ENCODE measurements around the gene SFXN2.

SFXN2 gene

GRCh38 chr10:102673819-102674511 is 40.5 kb upstream of the SFXN2 start:
- no peak overlapping the region for H3K27ac ChIP-seq (ENCODE audit: low read length)
- peaks cover 10% of the 10 kb centered on the region for H3K4me1 ChIP-seq (ENCODE audit: control insufficient read depth, insufficient read depth, low read length)
- no peak overlapping the region for H3K4me3 ChIP-seq (ENCODE audit: low read length)
- H3K9me3 ChIP-seq (ENCODE audit: control insufficient read depth, insufficient read depth, low read length), result no peaks in the 10 kb centered on the region
- WGBS (ENCODE audit: insufficient coverage, insufficient read length), result no CpG with 5 or more reads among the region's 19 CpGs
- no peaks in the 10 kb centered on the region for H3K36me3 ChIP-seq (ENCODE audit: control insufficient read depth, insufficient read depth, low read length)
- DNase-seq (ENCODE audit: low read depth, low spot score), result no peak
- H3K27me3 ChIP-seq (ENCODE audit: control insufficient read depth, insufficient read depth, low read length), result no peaks in the 10 kb centered on the region

- Histone ChIP-seq H3K27ac (ENCODE audit: low read length) (no peak overlapping the region), H3K27me3 (ENCODE audit: control insufficient read depth, insufficient read depth, low read length) (no peaks in the 10 kb centered on the region), H3K4me1 (ENCODE audit: control insufficient read depth, insufficient read depth, low read length) (peaks cover 10% of the 10 kb centered on the region), H3K9me3 (ENCODE audit: control insufficient read depth, insufficient read depth, low read length) (no peaks in the 10 kb centered on the region), H3K36me3 (ENCODE audit: control insufficient read depth, insufficient read depth, low read length) (no peaks in the 10 kb centered on the region), H3K4me3 (ENCODE audit: low read length) (no peak overlapping the region)
- WGBS (ENCODE audit: insufficient coverage, insufficient read length), result no CpG with 5 or more reads among the region's 2 CpGs
- DNase-seq (ENCODE audit: low read depth, low spot score), result no peak
Measured at GRCh38 chr10:102674566-102674965, 39.9 kb upstream of the SFXN2 start.

- Histone ChIP-seq H3K4me3 (ENCODE audit: low read length) (no peak overlapping the region), H3K9me3 (ENCODE audit: control insufficient read depth, insufficient read depth, low read length) (no peaks in the 10 kb centered on the region), H3K36me3 (ENCODE audit: control insufficient read depth, insufficient read depth, low read length) (no peaks in the 10 kb centered on the region), H3K27ac (ENCODE audit: low read length) (no peak overlapping the region), H3K27me3 (ENCODE audit: control insufficient read depth, insufficient read depth, low read length) (no peaks in the 10 kb centered on the region), H3K4me1 (ENCODE audit: control insufficient read depth, insufficient read depth, low read length) (peaks cover 10% of the 10 kb centered on the region)
- DNase-seq (ENCODE audit: low read depth, low spot score), result no peak
- no CpG with 5 or more reads among the region's 8 CpGs for WGBS (ENCODE audit: insufficient coverage, insufficient read length)
Measured at GRCh38 chr10:102675011-102675665, 39.3 kb upstream of the SFXN2 start.

- H3K4me1 ChIP-seq (ENCODE audit: control insufficient read depth, insufficient read depth, low read length), result peaks cover 10% of the 10 kb centered on the region
- H3K36me3 ChIP-seq (ENCODE audit: control insufficient read depth, insufficient read depth, low read length), result no peaks in the 10 kb centered on the region
- H3K4me3 ChIP-seq (ENCODE audit: low read length), result no peak overlapping the region
- WGBS (ENCODE audit: insufficient coverage, insufficient read length), result no CpG with 5 or more reads among the region's 16 CpGs
- DNase-seq (ENCODE audit: low read depth, low spot score), result no peak
- H3K27ac ChIP-seq (ENCODE audit: low read length), result no peak overlapping the region
- H3K27me3 ChIP-seq (ENCODE audit: control insufficient read depth, insufficient read depth, low read length), result no peaks in the 10 kb centered on the region
- no peaks in the 10 kb centered on the region for H3K9me3 ChIP-seq (ENCODE audit: control insufficient read depth, insufficient read depth, low read length)
Measured at GRCh38 chr10:102675666-102676533, 38.5 kb upstream of the SFXN2 start.

GRCh38 chr10:102676534-102677315 is 37.7 kb upstream of the SFXN2 start:
- no peak for DNase-seq (ENCODE audit: low read depth, low spot score)
- no CpG with 5 or more reads among the region's 9 CpGs for WGBS (ENCODE audit: insufficient coverage, insufficient read length)

GRCh38 chr10:102677331-102678067 is 36.9 kb upstream of the SFXN2 start:
- no peak overlapping the region for H3K4me3 ChIP-seq (ENCODE audit: low read length)
- no peak overlapping the region for H3K27ac ChIP-seq (ENCODE audit: low read length)
- WGBS (ENCODE audit: insufficient coverage, insufficient read length), result no CpG with 5 or more reads among the region's 9 CpGs
- H3K36me3 ChIP-seq (ENCODE audit: control insufficient read depth, insufficient read depth, low read length), result no peaks in the 10 kb centered on the region
- H3K4me1 ChIP-seq (ENCODE audit: control insufficient read depth, insufficient read depth, low read length), result peaks cover 10% of the 10 kb centered on the region
- no peaks in the 10 kb centered on the region for H3K27me3 ChIP-seq (ENCODE audit: control insufficient read depth, insufficient read depth, low read length)
- DNase-seq (ENCODE audit: low read depth, low spot score), result no peak
- H3K9me3 ChIP-seq (ENCODE audit: control insufficient read depth, insufficient read depth, low read length), result no peaks in the 10 kb centered on the region

More at GRCh38 chr10:102676534-102677315, 37.7 kb upstream of the SFXN2 start:
- Histone ChIP-seq H3K36me3 (ENCODE audit: control insufficient read depth, insufficient read depth, low read length) (no peaks in the 10 kb centered on the region), H3K9me3 (ENCODE audit: control insufficient read depth, insufficient read depth, low read length) (no peaks in the 10 kb centered on the region), H3K4me3 (ENCODE audit: low read length) (no peak overlapping the region), H3K27ac (ENCODE audit: low read length) (no peak overlapping the region), H3K27me3 (ENCODE audit: control insufficient read depth, insufficient read depth, low read length) (no peaks in the 10 kb centered on the region), H3K4me1 (ENCODE audit: control insufficient read depth, insufficient read depth, low read length) (peaks cover 10% of the 10 kb centered on the region)

GRCh38 chr10:102678068-102678400 is 36.4 kb upstream of the SFXN2 start:
- H3K9me3 ChIP-seq (ENCODE audit: control insufficient read depth, insufficient read depth, low read length), result no peaks in the 10 kb centered on the region
- no CpG with 5 or more reads among the region's 9 CpGs for WGBS (ENCODE audit: insufficient coverage, insufficient read length)
- no peaks in the 10 kb centered on the region for H3K27me3 ChIP-seq (ENCODE audit: control insufficient read depth, insufficient read depth, low read length)
- no peak overlapping the region for H3K27ac ChIP-seq (ENCODE audit: low read length)
- H3K4me3 ChIP-seq (ENCODE audit: low read length), result no peak overlapping the region
- no peak for DNase-seq (ENCODE audit: low read depth, low spot score)
- H3K4me1 ChIP-seq (ENCODE audit: control insufficient read depth, insufficient read depth, low read length), result peaks cover 10% of the 10 kb centered on the region
- H3K36me3 ChIP-seq (ENCODE audit: control insufficient read depth, insufficient read depth, low read length), result no peaks in the 10 kb centered on the region

- WGBS (ENCODE audit: insufficient coverage, insufficient read length), result no CpG with 5 or more reads among the region's 9 CpGs
- DNase-seq (ENCODE audit: low read depth, low spot score), result peak; percentile 64
- H3K36me3 ChIP-seq (ENCODE audit: control insufficient read depth, insufficient read depth, low read length), result no peaks in the 10 kb centered on the region
- no peaks in the 10 kb centered on the region for H3K27me3 ChIP-seq (ENCODE audit: control insufficient read depth, insufficient read depth, low read length)
- H3K4me3 ChIP-seq (ENCODE audit: low read length), result no peak overlapping the region
- H3K27ac ChIP-seq (ENCODE audit: low read length), result no peak overlapping the region
- H3K9me3 ChIP-seq (ENCODE audit: control insufficient read depth, insufficient read depth, low read length), result no peaks in the 10 kb centered on the region
- H3K4me1 ChIP-seq (ENCODE audit: control insufficient read depth, insufficient read depth, low read length), result peaks cover 10% of the 10 kb centered on the region
Measured at GRCh38 chr10:102678842-102679289, 35.6 kb upstream of the SFXN2 start.

GRCh38 chr10:102679596-102679995 is 34.8 kb upstream of the SFXN2 start:
- no peak for DNase-seq (ENCODE audit: low read depth, low spot score)
- WGBS (ENCODE audit: insufficient coverage, insufficient read length), result no CpG with 5 or more reads among the region's 4 CpGs
- H3K36me3 ChIP-seq (ENCODE audit: control insufficient read depth, insufficient read depth, low read length), result no peaks in the 10 kb centered on the region
- H3K4me3 ChIP-seq (ENCODE audit: low read length), result no peak overlapping the region
- H3K27me3 ChIP-seq (ENCODE audit: control insufficient read depth, insufficient read depth, low read length), result no peaks in the 10 kb centered on the region
- H3K27ac ChIP-seq (ENCODE audit: low read length), result no peak overlapping the region
- H3K9me3 ChIP-seq (ENCODE audit: control insufficient read depth, insufficient read depth, low read length), result no peaks in the 10 kb centered on the region
- H3K4me1 ChIP-seq (ENCODE audit: control insufficient read depth, insufficient read depth, low read length), result peaks cover 7% of the 10 kb centered on the region
